Nucleus accumbens (tissue), 56 donors: Measurements from ENCODE around the gene SAG.
"Not testable (repeated sequence)": the region's sequence is repeated elsewhere in the genome, so short reads cannot be mapped to it uniquely, and the experiment has no call there.

ENCODE experiments used
- DNase-seq, 56 donors: peaks; one replicate each; lab custom pipeline; 2025; lab: John Stamatoyannopoulos, UW

The SAG gene

DNA sequence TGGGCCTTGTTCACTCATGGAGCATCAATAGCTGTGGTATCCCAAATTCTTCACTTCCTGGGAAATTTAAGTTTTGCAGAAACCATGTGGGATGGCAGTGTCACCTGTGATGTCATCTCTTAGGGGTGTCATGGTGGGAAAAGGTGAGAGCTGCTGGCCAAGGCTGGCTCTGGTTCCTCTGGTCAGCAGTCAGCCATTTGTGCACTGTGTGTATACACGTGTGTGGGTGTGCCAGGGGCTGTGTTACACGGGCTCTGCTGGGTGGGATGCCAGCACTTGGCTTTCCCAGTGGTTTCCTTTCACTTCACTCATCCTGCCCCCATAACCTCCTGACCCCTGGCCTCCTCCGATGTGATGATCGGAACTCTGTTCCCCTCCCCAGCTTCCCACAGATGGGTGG lies 21.3 kb downstream of the SAG start:
- DNase-seq = no peak

DNA sequence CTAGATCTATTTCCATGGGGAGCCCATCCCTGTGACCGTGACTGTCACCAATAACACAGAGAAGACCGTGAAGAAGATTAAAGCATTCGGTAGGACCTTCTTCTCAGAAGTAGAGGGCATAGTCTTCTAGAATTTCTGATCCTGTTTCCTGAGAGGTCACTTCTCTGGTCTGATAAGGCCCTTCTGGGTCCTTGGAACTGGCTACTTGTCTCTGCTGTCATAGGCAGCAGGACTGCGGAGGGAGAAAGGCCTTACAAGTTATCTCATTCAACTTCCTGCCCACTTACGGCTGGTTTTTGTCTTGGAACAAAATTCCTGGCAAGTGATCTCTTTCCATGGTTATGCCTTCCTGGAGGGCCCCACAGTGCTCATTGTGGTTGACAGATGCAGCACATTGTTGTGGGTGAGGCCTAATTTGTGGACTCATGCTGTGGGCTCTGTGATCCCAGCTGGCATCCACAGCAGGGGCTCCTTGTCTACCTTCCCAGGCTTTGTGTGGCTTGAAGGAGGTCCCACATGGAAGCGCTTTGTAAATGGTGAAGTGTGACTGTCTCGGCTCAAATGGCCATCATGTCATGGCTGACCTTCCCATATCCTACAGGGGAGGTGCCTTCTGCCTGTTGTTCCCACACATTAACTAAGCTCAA lies 22.0 kb downstream of the SAG start:
- no peak for DNase-seq

DNA sequence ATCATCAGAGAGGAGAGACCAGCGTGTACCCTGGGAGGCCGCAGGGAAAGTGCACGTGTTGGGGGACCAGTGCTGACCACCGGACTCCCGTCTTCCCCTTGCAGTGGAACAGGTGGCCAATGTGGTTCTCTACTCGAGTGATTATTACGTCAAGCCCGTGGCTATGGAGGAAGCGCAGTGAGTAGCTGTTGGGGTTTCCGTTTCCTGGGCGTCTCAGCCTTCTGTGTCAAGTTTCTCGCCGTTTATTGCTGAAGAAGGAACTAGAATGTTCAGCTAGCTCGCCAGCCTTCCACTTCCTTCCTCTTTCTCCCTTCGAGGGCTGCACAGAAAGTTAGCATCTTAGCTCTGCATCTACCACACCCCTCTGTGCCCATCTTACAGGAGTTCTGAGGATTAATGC lies 23.9 kb downstream of the SAG start:
- DNase-seq = peak in 24 of 56 donors; percentile 8 to 55 (median 30)

DNA sequence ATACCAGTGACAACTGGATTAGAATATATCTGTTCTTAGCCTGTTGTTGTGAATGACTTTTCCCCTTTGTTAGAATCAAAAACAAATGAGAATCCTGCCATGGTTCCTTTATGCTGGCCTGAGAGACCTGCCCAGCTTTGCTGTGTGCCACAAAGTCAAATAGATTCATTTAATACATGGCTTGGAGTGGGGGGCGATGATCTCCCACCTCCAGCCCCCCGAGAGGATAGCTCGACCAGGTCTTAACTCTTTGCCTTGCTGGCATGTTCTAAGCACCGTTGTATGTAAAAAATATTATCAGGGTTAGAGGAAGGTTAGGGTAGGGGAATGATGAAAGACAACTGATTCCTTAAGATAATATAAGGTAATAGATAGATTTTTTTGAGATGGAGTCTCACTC lies 24.5 kb downstream of the SAG start:
- no peak for DNase-seq

DNA sequence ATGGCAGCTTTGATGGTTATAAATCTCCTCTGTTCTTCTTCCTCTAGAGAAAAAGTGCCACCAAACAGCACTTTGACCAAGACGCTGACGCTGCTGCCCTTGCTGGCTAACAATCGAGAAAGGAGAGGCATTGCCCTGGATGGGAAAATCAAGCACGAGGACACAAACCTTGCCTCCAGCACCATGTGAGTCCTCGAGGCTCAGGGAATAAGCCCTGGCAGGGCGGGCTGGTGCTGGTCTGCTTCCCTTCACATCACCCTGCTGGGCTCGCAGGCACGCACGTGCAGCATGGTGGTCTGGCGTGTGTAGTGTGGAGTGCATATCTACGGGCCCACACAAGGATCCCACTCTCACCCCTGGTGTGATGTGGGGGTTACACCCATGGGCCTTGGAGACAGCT lies 27.3 kb downstream of the SAG start:
- DNase-seq = no peak

DNA sequence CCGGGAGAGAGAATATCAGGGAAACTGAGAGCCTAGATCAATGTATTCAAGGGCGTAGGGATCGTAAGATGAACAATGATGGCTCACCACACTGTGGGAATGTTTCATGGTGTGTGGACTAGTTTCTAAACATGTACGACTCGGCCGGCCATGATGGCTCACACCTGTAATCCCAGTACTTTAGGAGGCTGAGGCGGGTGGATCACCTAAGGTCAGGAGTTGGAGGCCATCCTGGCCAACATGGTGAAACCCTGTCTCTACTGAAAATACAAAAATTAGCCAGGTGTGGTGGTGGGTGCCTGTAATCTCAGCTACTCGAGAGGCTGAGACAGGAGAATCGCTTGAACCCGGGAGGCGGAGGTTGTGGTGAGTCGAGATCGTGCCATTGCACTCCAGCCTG lies 28.5 kb downstream of the SAG start:
- not testable (repeated sequence) for DNase-seq

DNA sequence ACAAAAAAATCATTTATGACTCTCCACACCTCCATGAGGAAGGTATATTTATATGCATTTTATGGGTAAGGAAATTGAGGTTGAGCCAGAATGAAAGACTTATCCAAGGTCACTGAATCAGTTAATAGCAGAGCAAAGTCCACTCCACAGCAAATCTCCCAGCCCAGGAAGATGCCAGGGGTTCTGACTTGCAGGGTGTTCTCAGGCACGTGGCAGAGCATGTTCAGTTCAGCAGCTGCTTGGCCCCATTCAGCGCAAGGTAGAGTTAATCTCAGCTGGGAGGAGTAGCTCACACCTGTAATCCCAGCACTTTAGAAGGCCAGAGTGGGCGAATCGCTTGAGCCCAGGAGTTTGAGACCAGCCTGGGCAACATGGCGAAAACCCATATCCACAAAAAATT lies 28.9 kb downstream of the SAG start:
- DNase-seq = no peak

DNA sequence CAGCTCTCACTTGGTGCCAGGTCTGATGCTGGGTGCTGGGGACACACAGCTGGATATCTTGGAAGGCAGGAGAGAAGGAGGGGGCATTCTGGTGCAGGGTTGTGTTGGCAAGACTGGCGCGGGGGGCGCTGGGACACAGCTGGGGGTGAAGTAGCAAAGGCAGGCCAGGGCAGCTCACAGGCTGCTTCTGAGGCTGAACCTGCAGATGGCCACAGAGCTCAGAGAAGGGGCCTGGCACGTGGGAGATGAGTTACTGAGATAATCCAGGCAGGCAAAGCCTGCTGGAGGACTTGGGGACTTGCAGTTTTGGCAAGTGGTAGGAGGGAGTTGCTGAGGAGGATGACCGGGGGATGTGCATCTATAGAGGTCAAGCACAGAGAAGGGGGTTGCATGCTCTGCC lies 30.4 kb downstream of the SAG start:
- no peak for DNase-seq

DNA sequence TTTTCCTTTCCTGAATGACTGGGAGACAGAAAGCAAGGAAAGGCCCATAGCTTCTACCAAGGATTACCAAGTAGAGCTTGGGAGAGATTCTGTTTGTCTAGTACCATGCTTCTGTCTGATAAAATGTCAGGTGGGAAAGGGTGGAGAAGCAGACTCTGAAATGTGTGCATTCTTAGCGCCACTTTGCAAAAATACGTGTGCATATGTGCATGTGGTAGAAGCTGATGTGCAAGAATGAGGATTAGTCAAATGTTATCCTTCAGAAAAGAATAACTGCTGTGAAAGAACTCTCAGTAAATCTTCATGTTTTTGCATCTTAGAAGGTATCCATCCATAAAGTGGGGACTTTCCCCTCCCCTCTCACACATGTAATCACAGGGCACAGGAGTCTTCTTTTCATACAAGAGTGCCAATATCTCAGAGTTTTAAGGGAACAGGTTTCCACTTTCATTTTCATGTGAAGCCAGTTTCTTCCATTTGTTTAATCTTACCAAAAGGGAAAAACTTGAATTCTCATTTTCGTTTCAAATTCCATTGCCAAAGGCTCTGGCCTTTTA lies 31.3 kb downstream of the SAG start:
- no peak for DNase-seq

DNA sequence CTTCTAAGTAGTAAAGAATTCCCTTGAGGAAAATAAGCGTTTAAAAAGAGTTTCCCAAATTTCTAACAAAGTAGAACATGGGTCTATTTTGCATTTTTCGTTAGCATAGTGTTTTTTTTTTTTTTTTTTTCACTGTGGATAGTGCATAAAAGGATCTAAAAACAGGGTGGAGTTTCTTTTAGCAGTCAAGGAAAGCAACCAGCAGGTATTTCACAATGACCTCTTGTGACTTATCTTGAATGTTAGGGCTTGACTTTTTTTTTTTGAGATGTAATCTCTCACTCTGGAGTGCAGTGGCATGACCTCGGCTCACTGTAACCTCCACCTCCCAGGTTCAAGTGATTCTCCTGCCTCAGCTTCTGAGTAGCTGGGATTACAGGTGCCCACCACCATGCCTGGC lies 31.8 kb downstream of the SAG start:
- no peak for DNase-seq

DNA sequence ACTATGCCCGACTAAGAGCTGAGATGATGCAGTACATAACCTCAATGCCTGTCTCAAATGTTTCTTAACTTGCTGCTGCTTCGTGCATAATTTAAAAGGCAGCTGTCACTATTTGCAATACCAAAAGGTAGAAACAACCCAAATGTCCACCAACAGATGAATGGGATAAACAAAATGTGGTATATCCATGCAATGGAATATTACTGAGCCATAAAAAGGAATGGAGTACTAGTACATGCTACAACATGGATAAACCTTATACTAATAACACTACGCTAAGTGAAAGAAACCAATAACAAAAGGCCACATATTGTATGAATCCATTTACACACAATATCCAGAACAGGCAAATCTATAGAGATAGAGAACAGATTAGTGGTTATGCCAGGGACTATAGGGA lies 33.7 kb downstream of the SAG start:
- DNase-seq = no peak

DNA sequence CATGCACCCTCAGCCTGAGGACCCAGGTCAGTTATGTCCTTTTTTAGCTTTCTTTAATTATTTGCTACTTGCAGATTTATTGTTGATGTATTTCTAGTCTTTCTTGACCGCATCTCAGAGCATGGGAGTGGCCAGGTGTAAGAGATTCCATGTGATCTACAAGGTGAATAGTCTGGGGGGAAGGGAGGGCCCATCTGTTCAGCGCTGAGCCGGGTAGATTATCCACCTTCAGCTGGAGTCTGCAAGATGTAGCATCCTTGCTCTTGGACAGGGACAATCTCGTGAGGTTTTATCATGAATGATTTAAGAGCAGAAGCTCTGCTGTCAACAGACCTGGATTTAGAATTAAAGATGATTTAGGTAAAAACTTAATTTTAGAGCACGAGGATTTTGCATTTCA lies 34.7 kb downstream of the SAG start:
- DNase-seq = no peak

DNA sequence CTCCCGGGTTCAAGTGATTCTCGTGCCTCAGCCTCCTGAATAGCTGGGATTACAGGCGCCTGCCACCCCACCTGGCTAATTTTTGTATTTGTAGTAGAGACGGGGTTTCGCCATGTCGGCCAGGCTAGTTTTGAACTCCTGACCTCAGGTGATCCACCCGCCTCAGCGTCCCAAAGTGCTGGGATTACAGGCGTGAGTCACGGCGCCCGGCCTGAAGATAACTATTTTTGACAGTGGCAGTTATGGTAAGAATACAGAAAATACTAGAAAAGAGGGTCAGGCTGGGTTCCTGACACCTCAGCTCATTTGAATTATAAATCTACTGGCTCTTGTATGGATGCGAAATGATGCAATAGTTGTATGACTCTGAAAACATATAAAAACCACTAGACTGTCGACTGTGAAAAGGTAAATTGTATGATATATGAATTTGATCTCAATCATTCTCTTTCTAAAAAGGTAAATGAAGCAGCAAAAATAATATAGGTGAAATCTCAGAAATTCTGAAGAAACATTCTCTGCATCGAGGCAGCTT lies 35.6 kb downstream of the SAG start:
- DNase-seq = no peak

DNA sequence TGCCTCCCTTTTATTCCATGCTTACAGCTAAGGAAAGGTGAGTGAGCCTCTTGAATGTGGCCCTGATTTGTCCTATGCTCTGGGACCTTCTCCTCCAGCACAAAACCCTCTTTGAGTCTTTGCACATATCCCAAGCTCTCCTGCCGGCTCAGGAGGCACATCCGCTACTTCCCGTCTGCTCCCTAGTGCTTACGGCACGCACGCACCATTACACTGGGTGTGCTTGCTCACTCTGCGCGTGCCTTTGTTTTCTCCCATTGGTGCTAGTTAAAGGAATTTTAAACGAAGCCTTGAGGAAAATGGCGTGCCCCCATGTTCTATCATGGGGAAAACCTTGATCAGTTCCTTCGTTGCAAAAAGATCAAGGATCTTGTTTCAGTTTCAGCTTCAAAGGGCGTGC lies 38.8 kb downstream of the SAG start:
- DNase-seq = no peak

DNA sequence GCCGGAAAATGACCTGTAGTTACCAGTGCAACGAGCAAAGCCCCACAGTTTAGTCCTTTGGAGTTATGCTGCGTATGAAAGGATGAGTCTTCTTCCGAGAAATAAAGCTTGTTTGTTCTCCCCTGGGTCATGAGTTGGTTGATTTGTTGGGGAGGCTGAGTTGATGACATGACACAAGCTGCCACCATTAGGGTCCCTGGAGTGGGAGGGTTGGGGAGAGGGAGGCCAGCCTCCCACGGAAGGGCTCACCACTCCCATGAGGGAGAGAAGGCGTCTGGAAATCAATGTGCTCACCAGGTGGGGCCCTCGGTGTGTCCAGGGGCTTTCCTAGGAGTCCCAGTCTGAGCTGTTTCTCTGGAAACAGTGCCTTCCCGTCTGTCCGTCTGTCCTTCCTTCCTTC lies 39.3 kb downstream of the SAG start:
- DNase-seq = peak in 20 of 56 donors; percentile 13 to 51 (median 35)

DNA sequence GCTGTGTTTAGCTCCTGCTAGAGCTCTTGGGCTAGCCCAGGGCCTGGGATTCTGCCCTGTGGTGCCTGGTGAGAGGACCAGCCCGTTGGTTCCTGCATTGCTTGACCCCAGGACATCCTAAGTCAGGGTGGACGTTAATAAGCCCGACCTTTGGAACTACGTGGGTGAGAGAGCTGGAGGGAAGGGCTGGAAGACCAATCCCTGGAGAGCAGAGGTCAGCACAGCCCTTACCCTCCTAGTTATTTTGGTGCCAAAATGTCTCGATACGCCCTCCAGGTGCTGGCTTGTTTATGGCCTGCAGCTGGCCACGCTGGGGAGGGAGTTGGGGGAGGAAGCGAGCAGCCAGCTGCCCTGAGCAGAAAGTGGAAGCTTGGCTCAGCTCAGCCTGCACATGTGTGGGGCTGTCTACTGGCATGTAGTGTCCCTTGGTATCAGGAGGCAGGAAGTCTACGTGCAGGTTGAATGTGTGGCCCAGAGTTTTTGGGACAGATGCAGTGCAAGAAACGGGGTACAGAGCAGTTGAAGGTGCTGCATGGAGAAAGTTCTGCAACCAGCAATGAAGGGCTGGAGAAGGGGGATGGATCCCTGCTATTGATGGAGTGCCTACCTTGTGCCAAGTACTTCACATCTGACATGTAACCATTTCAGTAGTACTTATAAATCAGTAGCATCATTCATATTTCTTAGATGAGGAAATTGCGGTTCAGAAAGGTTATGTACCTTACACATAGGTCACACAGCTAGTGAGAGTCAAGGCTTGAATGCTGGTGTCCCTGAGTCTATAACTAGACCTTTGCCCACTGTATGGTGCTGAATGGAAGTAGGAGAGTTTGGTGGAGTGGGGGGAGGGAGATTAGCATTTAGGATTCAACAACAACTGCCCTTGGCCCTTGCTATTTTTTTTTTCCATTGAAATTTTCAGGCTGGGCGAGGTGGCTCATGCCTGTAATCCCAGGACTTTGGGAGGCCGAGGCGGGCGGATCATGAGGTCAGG lies 41.7 kb downstream of the SAG start:
- DNase-seq = peak in 46 of 56 donors; percentile 26 to 90 (median 60)

DNA sequence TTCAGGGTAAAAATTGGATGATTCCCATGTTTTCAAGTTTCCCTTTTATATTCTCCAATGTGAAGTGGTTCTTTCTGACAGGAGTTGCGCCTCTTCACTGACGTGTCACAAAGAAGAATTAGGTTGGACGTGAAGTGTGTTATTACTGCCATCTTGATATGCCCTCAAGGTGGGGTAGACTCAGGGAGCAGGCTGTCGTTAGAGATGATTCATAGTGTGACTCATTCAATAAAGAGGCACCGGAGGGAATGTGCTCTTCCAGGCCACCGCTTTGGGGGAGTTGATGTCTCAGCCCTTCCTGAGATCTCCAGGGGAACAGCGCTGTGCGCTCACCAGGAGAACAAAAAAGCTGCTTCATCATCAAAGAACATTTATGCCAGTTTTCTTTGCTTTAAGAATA lies 43.1 kb downstream of the SAG start:
- DNase-seq = peak in 35 of 56 donors; percentile 16 to 84 (median 54)

DNA sequence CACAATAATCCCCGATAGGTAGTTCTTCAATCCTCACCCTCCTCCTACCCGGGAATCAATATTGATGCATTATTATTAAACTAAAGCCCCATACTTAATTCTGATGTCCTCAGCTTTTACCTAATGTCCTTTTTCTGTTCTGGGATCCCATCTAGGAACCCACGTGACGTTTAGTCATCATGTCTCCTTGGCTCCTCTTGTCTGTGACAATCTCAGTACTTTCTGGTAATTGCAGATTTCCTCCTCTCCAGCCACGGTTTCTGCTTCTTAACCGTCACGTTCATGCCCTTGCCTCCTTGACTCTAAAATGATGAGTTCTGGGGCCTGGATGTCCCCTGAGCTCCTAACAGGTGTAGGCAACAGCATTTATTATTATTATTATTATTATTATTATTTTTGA lies 43.8 kb downstream of the SAG start:
- no peak for DNase-seq

DNA sequence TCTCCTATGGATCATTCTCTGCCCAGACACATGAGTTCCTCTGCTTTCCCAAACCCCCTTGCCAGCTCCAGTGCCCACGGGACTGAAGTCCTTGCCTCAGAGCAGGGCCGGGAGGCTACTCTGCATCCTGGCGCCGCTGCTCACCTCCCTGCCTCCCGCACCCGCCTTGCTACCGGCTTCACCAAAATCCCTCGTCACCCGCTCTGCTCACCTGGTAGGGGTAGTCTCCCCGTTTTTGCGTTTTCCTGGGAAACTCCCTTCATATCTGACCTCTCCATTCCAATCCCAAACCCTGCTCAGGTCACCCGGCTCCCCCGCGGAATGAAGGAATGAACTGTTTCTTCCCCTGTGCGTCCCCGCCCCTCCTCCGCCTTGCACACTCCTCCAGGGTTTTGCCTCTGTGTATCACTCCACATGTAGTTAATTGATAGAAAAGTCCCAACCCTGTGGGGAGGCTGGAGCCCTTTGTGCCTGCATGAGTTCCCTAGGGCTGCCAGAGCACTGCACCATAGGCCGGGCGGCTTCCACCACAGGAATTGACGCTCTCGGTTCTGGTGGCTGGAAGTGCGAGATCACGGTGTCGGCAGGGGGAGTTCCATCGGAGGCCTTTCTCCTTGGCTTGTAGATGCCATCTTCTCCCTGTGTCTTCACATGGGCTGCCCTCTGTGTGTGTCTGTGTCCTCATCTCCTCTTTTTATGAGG lies 44.7 kb downstream of the SAG start:
- no peak for DNase-seq

DNA sequence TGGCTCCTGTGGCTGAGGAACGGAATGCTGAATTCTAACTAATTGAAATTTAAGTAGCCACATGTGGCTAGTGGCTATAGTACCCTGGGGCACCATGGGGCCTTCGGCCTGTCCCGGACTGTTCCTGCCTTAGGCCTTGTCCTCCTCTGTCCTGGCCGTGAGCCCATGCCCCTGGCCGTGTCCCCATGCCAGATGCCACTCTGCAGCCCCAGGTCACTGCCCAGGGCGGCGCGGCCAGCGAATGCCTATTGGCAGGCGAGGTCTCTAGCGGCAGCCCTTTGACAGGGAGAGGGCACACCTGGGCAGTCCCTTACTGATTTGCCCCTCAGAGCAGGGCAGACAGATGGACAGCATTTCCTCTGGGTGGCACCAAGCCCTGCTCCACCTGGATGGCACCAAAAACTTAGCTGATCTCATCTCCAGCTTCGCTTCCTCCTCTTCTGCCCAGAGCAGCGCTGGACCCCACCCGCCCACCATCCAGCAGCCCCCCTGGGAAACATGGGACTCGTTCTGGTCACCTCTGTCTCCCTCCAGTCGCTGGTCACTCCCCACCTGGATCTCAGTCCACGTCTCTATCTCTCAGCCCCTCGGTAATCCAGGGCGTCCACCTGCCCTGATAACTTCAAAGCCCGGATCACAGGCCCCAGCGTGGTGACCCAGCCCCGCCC lies 45.6 kb downstream of the SAG start:
- peak in 1 of 56 donors; percentile 32 for DNase-seq
